B cell (primary cell): ENCODE measurements around the gene PARD3. TPM values are rescaled to one million over a fixed set of nuclear protein-coding genes. Genes with fewer than 3 reads are reported as not detected.

Source experiments
- ATAC-seq: fragments of 200-7000 bp; cut with Tn5 transposase; one replicate; pipeline ENCODE4 v1.10.0; 2021; ENCODE audit warnings: low read depth, mild to moderate bottlenecking, moderate number of reproducible peaks, moderate library complexity
- CTCF ChIA-PET: fragments of 350-600 bp; sonication (Branson Sonifier 250); formaldehyde crosslinking; loops from one replicate; lab custom pipeline; 2021; ENCODE audit warnings: antibody characterized with exemption, inconsistent platforms; lab: Charles Lee
- POLR2A ChIA-PET: fragments of 350-600 bp; sonication (Branson Sonifier 250); formaldehyde crosslinking; loops from one replicate; lab custom pipeline; 2021; ENCODE audit warnings: antibody characterized with exemption; lab: Charles Lee
- DNase-seq: peaks from one replicate; pipeline ENCODE4 v3.0.0; 2013
- H2AFZ ChIP-seq: 2 replicates; pipeline ENCODE4 v1.6.1; 2012; ENCODE audit warnings: mild to moderate bottlenecking, low read depth, low read length; ENCODE audit not compliant: insufficient read depth, poor library complexity, severe bottlenecking
- H3K27ac ChIP-seq, 2 donors: 1 replicate in 1 of 2; 2 replicates in 1 of 2; pipeline ENCODE4 v1.5.1; 2012 to 2013; ENCODE audit warnings: low read length in 2 of 2, mild to moderate bottlenecking in 2 of 2, moderate library complexity in 1 of 2
- H3K27me3 ChIP-seq, 4 experiments: fragments of 200-600 bp in 1 of 4; sonication (generic) in 1 of 4; replicated peaks in 1 of 4; 1 replicate in 2 of 4; 2 replicates in 2 of 4; pipeline versions ENCODE4 v1.6.1 to v1.7.0; 2013 to 2016; ENCODE audit warnings: low read length in 3 of 4, mild to moderate bottlenecking in 2 of 4, mixed read lengths in 1 of 4, moderate library complexity in 1 of 4; ENCODE audit not compliant: insufficient read depth in 4 of 4, control insufficient read depth in 3 of 4; ENCODE audit errors: control extremely low read depth in 1 of 4
- H3K36me3 ChIP-seq, 2 experiments: replicated peaks in 1 of 2; 1 replicate in 1 of 2; 2 replicates in 1 of 2; pipeline versions ENCODE4 v1.6.1 to v1.7.1; 2013; ENCODE audit warnings: low read length in 1 of 2; ENCODE audit not compliant: insufficient read depth in 2 of 2, control insufficient read depth in 1 of 2; ENCODE audit errors: control extremely low read depth in 1 of 2, extremely low read depth in 1 of 2
- H3K4me1 ChIP-seq, 2 donors: fragments of 200-600 bp in 1 of 2; sonication (generic) in 1 of 2; 1 replicate in 1 of 2; 2 replicates in 1 of 2; pipeline versions ENCODE4 v1.5.1 to v1.6.1; 2013 to 2017; ENCODE audit warnings: low read length in 2 of 2; ENCODE audit not compliant: control insufficient read depth in 2 of 2, insufficient read depth in 2 of 2
- H3K4me2 ChIP-seq: replicated peaks from 2 replicates; pipeline ENCODE3; 2012; ENCODE audit warnings: mild to moderate bottlenecking, low read depth, low read length; ENCODE audit not compliant: poor library complexity, severe bottlenecking
- H3K4me3 ChIP-seq, 5 experiments: fragments of 200-600 bp in 1 of 5; sonication (generic) in 1 of 5; 1 replicate in 3 of 5; 2 replicates in 2 of 5; pipeline versions ENCODE4 v1.5.1 to v1.7.0; 2011 to 2016; ENCODE audit warnings: low read length in 4 of 5, mild to moderate bottlenecking in 4 of 5, low read depth in 2 of 5, control low read depth in 1 of 5, moderate library complexity in 1 of 5; ENCODE audit not compliant: insufficient read depth in 1 of 5; ENCODE audit errors: control extremely low read depth in 1 of 5, extremely low read depth in 1 of 5
- H3K79me2 ChIP-seq: fragments of 200-600 bp; sonication (generic); one replicate; pipeline ENCODE4 v1.6.0; 2016; ENCODE audit warnings: low read length; ENCODE audit not compliant: control insufficient read depth, insufficient read depth
- H3K9ac ChIP-seq: fragments of 200-600 bp; sonication (generic); 2 replicates; pipeline ENCODE4 v1.6.1; 2017; ENCODE audit warnings: mild to moderate bottlenecking, low read length, moderate library complexity
- H3K9me3 ChIP-seq, 3 donors: one replicate each; pipeline versions ENCODE4 v1.6.1 to v1.7.1; 2013; ENCODE audit warnings: low read length in 2 of 3; ENCODE audit not compliant: control insufficient read depth in 2 of 3, insufficient read depth in 1 of 3; ENCODE audit errors: control extremely low read depth in 1 of 3
- H4K20me1 ChIP-seq: 2 replicates; pipeline ENCODE4 v1.6.0; 2012; ENCODE audit warnings: mild to moderate bottlenecking, low read length; ENCODE audit not compliant: insufficient read depth, control insufficient read depth, poor library complexity, severe bottlenecking
- H3K27ac Mint-ChIP-seq: one replicate; pipeline ENCODE4 v1.8.0; 2021; ENCODE audit warnings: mixed read lengths
- H3K27me3 Mint-ChIP-seq: one replicate; pipeline ENCODE4 v1.8.0; 2021; ENCODE audit warnings: mixed read lengths
- H3K4me1 Mint-ChIP-seq: one replicate; pipeline ENCODE4 v1.8.0; 2021; ENCODE audit warnings: mixed read lengths
- H3K4me3 Mint-ChIP-seq: one replicate; pipeline ENCODE4 v1.8.0; 2021; ENCODE audit warnings: mixed read lengths
- H3K9me3 Mint-ChIP-seq: one replicate; pipeline ENCODE4 v1.8.0; 2022; ENCODE audit warnings: mixed read lengths; ENCODE audit not compliant: insufficient read depth
- EZH2 ChIP-seq: IDR thresholded peaks from 2 replicates; pipeline ENCODE4 v1.6.1; 2012; ENCODE audit warnings: borderline replicate concordance, low read depth, mild to moderate bottlenecking, moderate library complexity, low read length; ENCODE audit not compliant: insufficient read depth, poor library complexity, severe bottlenecking
- WGBS: methylation state at CpG from one replicate; pipeline ENCODE4 v1.1.5; 2013; ENCODE audit warnings: missing lambda C conversion rate; ENCODE audit not compliant: insufficient coverage; 5-methylcytosine and 5-hydroxymethylcytosine counted together
- intact Hi-C: fragments of 100-400 bp; cut with micrococcal nuclease; formaldehyde crosslinking; loops from one replicate; pipeline ENCODE4 v1.10.0; 2022
- polyA plus RNA-seq: library from polyadenylated mRNA; depleted of rRNA; stranded (reverse); fragments of >200 nt; gene quantifications from 2 replicates; pipeline ENCODE4 v1.2.3, GENCODE V29; 2012
- total RNA-seq, 2 donors: library from RNA; stranded (reverse); fragments of 120-200 nt in 1 of 2; gene quantifications; 1 replicate in 1 of 2; 2 replicates in 1 of 2; pipeline versions ENCODE4 v1.2.3 to v1.2.4, GENCODE V29; 2013 to 2022
- TF ChIP-seq, protein P1 (sequence below): fragments of 200-600 bp; IDR thresholded peaks from one replicate; pipeline ENCODE4 v1.8.0; 2022; ENCODE audit warnings: antibody characterized with exemption, mild to moderate bottlenecking

Gene PARD3
- total and polyA plus RNA-seq, 2 donors (not counting 1 experiment from before 2014, with no cell fraction given), result not detected

GRCh38 chr10:34341473-34341872, 473.6 kb downstream of the PARD3 start:
- CTCF ChIA-PET, result no interaction called here
- no peaks in the 10 kb centered on the region for H3K27me3 Mint-ChIP-seq
- no peak for ATAC-seq

DNA sequence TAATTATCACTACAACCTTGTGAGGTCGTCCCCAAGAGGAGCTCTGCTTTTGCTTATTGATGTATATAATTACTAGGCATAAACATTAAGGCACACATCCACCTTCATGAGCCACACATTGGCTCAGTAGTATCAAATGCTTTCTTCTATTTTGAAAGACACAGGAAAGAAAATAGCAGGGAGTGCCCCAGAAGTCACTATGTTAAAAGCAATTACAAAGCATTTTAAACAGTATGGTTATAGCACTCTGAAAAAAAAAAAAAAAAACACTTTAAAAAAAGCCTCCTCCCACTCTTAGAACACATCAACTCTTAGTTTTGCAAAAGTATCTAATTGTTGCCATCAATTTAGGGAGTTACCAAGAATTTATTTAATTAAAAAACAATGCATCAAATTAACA, 474.2 kb downstream of the PARD3 start:
- Histone ChIP-seq H2AFZ (no peak overlapping the region), H3K4me3 (no peak overlapping the region), H3K9me3 (no peaks in the 10 kb centered on the region), H4K20me1 (no peaks in the 10 kb centered on the region), H3K4me2 (no peak overlapping the region), H3K36me3 (no peaks in the 10 kb centered on the region), H3K9ac (no peak overlapping the region), H3K79me2 (no peaks in the 10 kb centered on the region), H3K27me3 (no peaks in the 10 kb centered on the region), H3K27ac (no peak overlapping the region), H3K4me1 (no peaks in the 10 kb centered on the region)
- TF ChIP-seq EZH2, result no peak
- TF ChIP-seq, protein P1, sequence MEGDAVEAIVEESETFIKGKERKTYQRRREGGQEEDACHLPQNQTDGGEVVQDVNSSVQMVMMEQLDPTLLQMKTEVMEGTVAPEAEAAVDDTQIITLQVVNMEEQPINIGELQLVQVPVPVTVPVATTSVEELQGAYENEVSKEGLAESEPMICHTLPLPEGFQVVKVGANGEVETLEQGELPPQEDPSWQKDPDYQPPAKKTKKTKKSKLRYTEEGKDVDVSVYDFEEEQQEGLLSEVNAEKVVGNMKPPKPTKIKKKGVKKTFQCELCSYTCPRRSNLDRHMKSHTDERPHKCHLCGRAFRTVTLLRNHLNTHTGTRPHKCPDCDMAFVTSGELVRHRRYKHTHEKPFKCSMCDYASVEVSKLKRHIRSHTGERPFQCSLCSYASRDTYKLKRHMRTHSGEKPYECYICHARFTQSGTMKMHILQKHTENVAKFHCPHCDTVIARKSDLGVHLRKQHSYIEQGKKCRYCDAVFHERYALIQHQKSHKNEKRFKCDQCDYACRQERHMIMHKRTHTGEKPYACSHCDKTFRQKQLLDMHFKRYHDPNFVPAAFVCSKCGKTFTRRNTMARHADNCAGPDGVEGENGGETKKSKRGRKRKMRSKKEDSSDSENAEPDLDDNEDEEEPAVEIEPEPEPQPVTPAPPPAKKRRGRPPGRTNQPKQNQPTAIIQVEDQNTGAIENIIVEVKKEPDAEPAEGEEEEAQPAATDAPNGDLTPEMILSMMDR, result no peak
- Mint-ChIP-seq H3K27ac (no peak overlapping the region), H3K4me1 (no peaks in the 10 kb centered on the region), H3K4me3 (no peak overlapping the region), H3K27me3 (no peaks in the 10 kb centered on the region), H3K9me3 (peaks cover 1% of the 10 kb centered on the region)
- no CpG with 5 or more reads among the region's 1 CpG for WGBS
- ChIA-PET POLR2A (no interaction called here), CTCF (no interaction called here)
- DNase-seq (no peak), ATAC-seq (no peak)
- intact Hi-C loops, result no loop called here

More at GRCh38 chr10:34341473-34341872, 473.6 kb downstream of the PARD3 start:
- H3K4me3 ChIP-seq, result no peak overlapping the region
- H3K79me2 ChIP-seq, result no peaks in the 10 kb centered on the region
- Mint-ChIP-seq H3K9me3 (peaks cover 2% of the 10 kb centered on the region), H3K4me1 (no peaks in the 10 kb centered on the region), H3K4me3 (no peak overlapping the region), H3K27ac (no peak overlapping the region)
- no peaks in the 10 kb centered on the region for H4K20me1 ChIP-seq
- H3K36me3 ChIP-seq, result no peaks in the 10 kb centered on the region
- TF ChIP-seq, protein P1, result no peak
- TF ChIP-seq EZH2, result no peak
- no peak for DNase-seq
- H3K9me3 ChIP-seq, result no peaks in the 10 kb centered on the region
- intact Hi-C loops, result no loop called here
- H3K4me1 ChIP-seq, result no peaks in the 10 kb centered on the region
- WGBS, result no CpG with 5 or more reads among the region's 4 CpGs
- H2AFZ ChIP-seq, result no peak overlapping the region
- no peak overlapping the region for H3K27ac ChIP-seq
- no peak overlapping the region for H3K9ac ChIP-seq
- POLR2A ChIA-PET, result no interaction called here
- no peak overlapping the region for H3K4me2 ChIP-seq
- no peaks in the 10 kb centered on the region for H3K27me3 ChIP-seq
